HCT116 (cell line): Measurements from ENCODE around the gene HERPUD1. TPM values are rescaled to one million over a fixed set of nuclear protein-coding genes. Genes with fewer than 3 reads are reported as not detected.

ENCODE experiments used
- ATAC-seq: fragments of 200-7000 bp; cut with Tn5 transposase; 2 replicates; pipeline ENCODE4 v1.9.1; 2020; ENCODE audit warnings: mild to moderate bottlenecking, moderate library complexity
- BruUV-seq: library from RNA; stranded (reverse); fragments of 400-500 nt; replicated peaks from 2 replicates; lab custom pipeline; 2021; lab: Mats Ljungman, UMichigan
- CTCF ChIA-PET: fragments of 300-600 bp; sonication (Branson Sonifier 250); formaldehyde crosslinking; loops from one replicate; lab custom pipeline; 2021; ENCODE audit warnings: antibody characterized with exemption; lab: Charles Lee
- POLR2A ChIA-PET: fragments of 300-600, 350-600 bp; sonication (Branson Sonifier 250); formaldehyde crosslinking; loops from one replicate; lab custom pipeline; 2021; ENCODE audit warnings: antibody characterized with exemption; lab: Charles Lee
- RAD21 ChIA-PET, 2 experiments: fragments of 300-600 bp; sonication (Branson Sonifier 250); formaldehyde crosslinking; loops; one replicate each; lab custom pipeline; 2023; ENCODE audit warnings: low total read pairs in 2 of 2; ENCODE audit not compliant: uncharacterized antibody in 2 of 2, unreplicated experiment in 2 of 2, low non-redundant PET in 1 of 2; lab: Charles Lee
- DNase-seq: peaks from one replicate; pipeline ENCODE4 v3.0.0-alpha.2; 2010; ENCODE audit warnings: low read depth, low spot score
- H2AFZ ChIP-seq: fragments of 200-600 bp; shearing (Covaris generic), sonication (generic); 2 replicates; pipeline ENCODE4 v1.6.1; 2017; ENCODE audit warnings: low read depth, mixed run types, mixed read lengths, antibody characterized with exemption, low read length; ENCODE audit not compliant: poor library complexity, severe bottlenecking
- H3K27ac ChIP-seq: 2 replicates; pipeline ENCODE4 v1.5.1; 2012; ENCODE audit warnings: low read depth, low read length
- H3K27me3 ChIP-seq: fragments of 200-600 bp; sonication (generic); 2 replicates; pipeline ENCODE4 v1.6.1; 2016; ENCODE audit warnings: mixed run types, low read length, mixed read lengths; ENCODE audit not compliant: insufficient read depth
- H3K36me3 ChIP-seq, 2 experiments: fragments of 200-500 bp in 1 of 2; fragments of 200-600 bp in 1 of 2; sonication (Bioruptor generic) in 1 of 2; sonication (generic) in 1 of 2; 2 replicates each; pipeline versions ENCODE4 v1.5.1 to v1.6.1; 2014 to 2016; ENCODE audit warnings: low read length in 2 of 2, inconsistent platforms in 1 of 2, mixed read lengths in 1 of 2, mixed run types in 1 of 2; ENCODE audit not compliant: insufficient read depth in 2 of 2, control insufficient read depth in 1 of 2
- H3K4me1 ChIP-seq, 2 experiments: fragments of 200-600 bp in 1 of 2; sonication (generic) in 1 of 2; 2 replicates each; pipeline versions ENCODE4 v1.5.1 to v1.6.1; 2012 to 2017; ENCODE audit warnings: low read length in 2 of 2, inconsistent platforms in 1 of 2, mild to moderate bottlenecking in 1 of 2, mixed read lengths in 1 of 2, mixed run types in 1 of 2, moderate library complexity in 1 of 2; ENCODE audit not compliant: insufficient read depth in 2 of 2, control insufficient read depth in 1 of 2
- H3K4me2 ChIP-seq: fragments of 200-600 bp; sonication (generic); 2 replicates; pipeline ENCODE4 v1.6.1; 2017; ENCODE audit warnings: mixed run types, low read length, mixed read lengths
- H3K4me3 ChIP-seq, 2 experiments: fragments of 200-600 bp in 1 of 2; sonication (generic) in 1 of 2; replicated peaks in 1 of 2; 2 replicates each; pipeline ENCODE4 v1.5.1; 2011 to 2016; ENCODE audit warnings: low read length in 2 of 2, control low read depth in 1 of 2, low read depth in 1 of 2, mild to moderate bottlenecking in 1 of 2, mixed read lengths in 1 of 2, mixed run types in 1 of 2
- H3K79me2 ChIP-seq: fragments of 200-600 bp; sonication (generic); 2 replicates; pipeline ENCODE4 v1.6.1; 2017; ENCODE audit warnings: mild to moderate bottlenecking, mixed run types, low read length, moderate library complexity, mixed read lengths; ENCODE audit not compliant: insufficient read depth
- H3K9ac ChIP-seq: fragments of 200-600 bp; sonication (generic); 2 replicates; pipeline ENCODE4 v1.6.1; 2016; ENCODE audit warnings: low read length, mixed read lengths
- H3K9me2 ChIP-seq: fragments of 200-600 bp; sonication (generic), shearing (Covaris generic); 2 replicates; pipeline ENCODE4 v1.6.1; 2017; ENCODE audit warnings: mixed run types, mild to moderate bottlenecking, moderate library complexity; ENCODE audit not compliant: insufficient read depth
- H3K9me3 ChIP-seq, 2 experiments: fragments of 200-500 bp in 1 of 2; fragments of 200-600 bp in 1 of 2; sonication (Bioruptor generic) in 1 of 2; sonication (generic) in 1 of 2; 2 replicates each; pipeline ENCODE4 v1.6.1; 2014 to 2017; ENCODE audit warnings: low read length in 2 of 2, mixed read lengths in 2 of 2, inconsistent platforms in 1 of 2, low read depth in 1 of 2, mild to moderate bottlenecking in 1 of 2, mixed run types in 1 of 2, moderate library complexity in 1 of 2; ENCODE audit not compliant: control insufficient read depth in 1 of 2, insufficient read depth in 1 of 2
- H4K20me1 ChIP-seq: fragments of 200-600 bp; sonication (generic), shearing (Covaris generic); 2 replicates; pipeline ENCODE4 v1.6.1; 2017; ENCODE audit warnings: mixed run types, mild to moderate bottlenecking, moderate library complexity; ENCODE audit not compliant: insufficient read depth
- CBX3 ChIP-seq: IDR thresholded peaks from 2 replicates; pipeline ENCODE4 v1.6.1; 2012; ENCODE audit warnings: low read depth
- CEBPB ChIP-seq: IDR thresholded peaks from 2 replicates; pipeline ENCODE4 v1.6.1; 2012; ENCODE audit warnings: low read depth
- EGR1 ChIP-seq: IDR thresholded peaks from 2 replicates; pipeline ENCODE4 v1.6.1; 2012; ENCODE audit warnings: low read depth
- ELF1 ChIP-seq: IDR thresholded peaks from 2 replicates; pipeline ENCODE4 v1.6.1; 2012; ENCODE audit warnings: low read depth, borderline replicate concordance
- FOSL1 ChIP-seq: IDR thresholded peaks from 2 replicates; pipeline ENCODE4 v1.6.1; 2012; ENCODE audit warnings: low read depth
- JUND ChIP-seq: IDR thresholded peaks from 2 replicates; pipeline ENCODE4 v1.6.1; 2012
- POLR2A ChIP-seq: IDR thresholded peaks from 2 replicates; pipeline ENCODE4 v1.7.0; 2011; ENCODE audit warnings: borderline replicate concordance; ENCODE audit not compliant: insufficient read depth, insufficient read length; ENCODE audit errors: extremely low read depth
- POLR2AphosphoS5 ChIP-seq: IDR thresholded peaks from 2 replicates; pipeline ENCODE4 v1.6.1; 2011; ENCODE audit warnings: mild to moderate bottlenecking, low read depth, low read length, moderate library complexity
- RAD21 ChIP-seq: IDR thresholded peaks from 2 replicates; pipeline ENCODE4 v1.6.1; 2012; ENCODE audit warnings: low read depth, mild to moderate bottlenecking
- SIN3A ChIP-seq: IDR thresholded peaks from 2 replicates; pipeline ENCODE4 v1.6.1; 2012; ENCODE audit warnings: low read depth
- SP1 ChIP-seq: IDR thresholded peaks from 2 replicates; pipeline ENCODE4 v1.6.1; 2012; ENCODE audit warnings: low read depth
- SRF ChIP-seq: IDR thresholded peaks from 2 replicates; pipeline ENCODE4 v1.6.1; 2012; ENCODE audit warnings: low read depth
- TCF7L2 ChIP-seq: IDR thresholded peaks from 2 replicates; pipeline ENCODE4 v1.7.0; 2011; ENCODE audit warnings: borderline replicate concordance, inconsistent platforms; ENCODE audit not compliant: insufficient read depth, insufficient read length; ENCODE audit errors: extremely low read depth
- YY1 ChIP-seq: IDR thresholded peaks from 2 replicates; pipeline ENCODE4 v1.6.1; 2011; ENCODE audit warnings: low read length, low read depth, moderate library complexity, mild to moderate bottlenecking; ENCODE audit not compliant: insufficient replicate concordance; ENCODE audit errors: extremely low read depth
- ZFX ChIP-seq: fragments of 450-650 bp; IDR thresholded peaks from 2 replicates; pipeline ENCODE4 v1.6.1; 2017
- ZNF274 ChIP-seq: fragments of 200-500 bp; sonication (Bioruptor generic); IDR thresholded peaks from 2 replicates; pipeline ENCODE4 v1.6.1; 2014; ENCODE audit warnings: mild to moderate bottlenecking, low read depth, low read length, inconsistent platforms
- intact Hi-C: fragments of 100-400 bp; cut with micrococcal nuclease; formaldehyde crosslinking; loops from 2 replicates; pipeline ENCODE4 v1.10.0; 2022
- total RNA-seq: library from RNA; stranded (reverse); gene quantifications from one replicate; pipeline ENCODE4 v1.2.1, GENCODE V29; 2021; ENCODE audit not compliant: unreplicated experiment
- TF ChIP-seq, protein P1 (sequence below): IDR thresholded peaks from 2 replicates; pipeline ENCODE4 v1.6.1; 2012
- TF ChIP-seq, protein P2 (sequence below): IDR thresholded peaks from 2 replicates; pipeline ENCODE4 v1.6.1; 2012
- TF ChIP-seq, protein P3 (sequence below): IDR thresholded peaks from 2 replicates; pipeline ENCODE4 v1.6.1; 2011; ENCODE audit warnings: mild to moderate bottlenecking, low read length, moderate library complexity; ENCODE audit not compliant: insufficient replicate concordance; ENCODE audit errors: extremely low read depth
- TF ChIP-seq, protein P4 (sequence below), 3 experiments: fragments of 200-600 bp in 1 of 3; sonication (generic) in 1 of 3; IDR thresholded peaks in 2 of 3; conservative IDR thresholded peaks in 1 of 3; 2 replicates each; pipeline ENCODE4 v1.5.1; 2012 to 2017; ENCODE audit warnings: low read depth in 2 of 3, low read length in 2 of 3, antibody characterized with exemption in 1 of 3, borderline replicate concordance in 1 of 3, control low read depth in 1 of 3, mild to moderate bottlenecking in 1 of 3, mixed read lengths in 1 of 3, mixed run types in 1 of 3, moderate library complexity in 1 of 3; ENCODE audit not compliant: insufficient read depth in 1 of 3

Gene HERPUD1
- total RNA-seq, 1 experiment from 2014 or later: 113 TPM

DNA sequence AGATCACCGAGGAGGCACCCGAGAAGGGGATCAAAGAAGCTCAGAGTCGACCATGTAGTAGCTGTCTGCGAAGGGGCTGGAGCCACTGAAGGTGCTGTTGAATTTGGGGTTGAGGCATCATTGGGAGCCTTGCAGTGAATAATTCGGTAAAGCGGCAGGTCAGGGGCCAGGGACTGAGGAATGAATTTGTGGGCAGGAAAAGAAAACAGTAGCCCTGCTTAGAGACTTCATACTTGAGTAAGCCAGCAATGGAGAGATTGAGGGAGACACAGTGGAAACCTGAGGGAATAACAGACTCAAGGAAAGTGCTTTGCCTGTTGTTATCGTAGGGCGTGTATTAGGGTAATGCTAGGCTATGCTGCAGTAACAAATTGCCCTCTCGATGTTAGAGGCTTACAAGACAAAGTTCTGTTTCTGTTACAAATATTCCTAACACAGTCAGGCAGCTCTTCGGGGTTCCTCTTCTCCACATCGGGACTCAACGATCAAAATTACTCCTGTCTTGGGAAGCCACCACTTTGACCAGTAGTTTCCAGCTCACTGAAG, 13.4 kb upstream of the HERPUD1 start:
- intact Hi-C loops: no loop called here
- no peak overlapping the region for H3K4me3 ChIP-seq
- no peak overlapping the region for H2AFZ ChIP-seq
- RAD21 ChIA-PET: no interaction called here
- no TSS peak for BruUV-seq
- no peaks in the 10 kb centered on the region for H3K9me3 ChIP-seq
- CTCF ChIA-PET: no interaction called here
- no peak for DNase-seq
- no peak overlapping the region for H3K9ac ChIP-seq
- no peaks in the 10 kb centered on the region for H3K9me2 ChIP-seq
- POLR2A ChIA-PET: interaction anchor here (1.0 to 2.6 kb wide), 2 partner anchors 13 kb away, joined by 4 to 14 read pairs; partner anchors contain the start of gene HERPUD1
- no peak for ATAC-seq
- no peaks in the 10 kb centered on the region for H3K79me2 ChIP-seq
- no peaks in the 10 kb centered on the region for H3K36me3 ChIP-seq
- no peaks in the 10 kb centered on the region for H3K4me1 ChIP-seq
- no peak overlapping the region for H3K4me2 ChIP-seq
- TF ChIP-seq, protein P1, sequence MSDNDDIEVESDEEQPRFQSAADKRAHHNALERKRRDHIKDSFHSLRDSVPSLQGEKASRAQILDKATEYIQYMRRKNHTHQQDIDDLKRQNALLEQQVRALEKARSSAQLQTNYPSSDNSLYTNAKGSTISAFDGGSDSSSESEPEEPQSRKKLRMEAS: no peak
- no peak for TF ChIP-seq SRF
- no peak for TF ChIP-seq SP1
- no peak for TF ChIP-seq SIN3A
- TF ChIP-seq EGR1: no peak
- TF ChIP-seq, protein P2, sequence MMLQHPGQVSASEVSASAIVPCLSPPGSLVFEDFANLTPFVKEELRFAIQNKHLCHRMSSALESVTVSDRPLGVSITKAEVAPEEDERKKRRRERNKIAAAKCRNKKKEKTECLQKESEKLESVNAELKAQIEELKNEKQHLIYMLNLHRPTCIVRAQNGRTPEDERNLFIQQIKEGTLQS: no peak
- TF ChIP-seq, protein P3, sequence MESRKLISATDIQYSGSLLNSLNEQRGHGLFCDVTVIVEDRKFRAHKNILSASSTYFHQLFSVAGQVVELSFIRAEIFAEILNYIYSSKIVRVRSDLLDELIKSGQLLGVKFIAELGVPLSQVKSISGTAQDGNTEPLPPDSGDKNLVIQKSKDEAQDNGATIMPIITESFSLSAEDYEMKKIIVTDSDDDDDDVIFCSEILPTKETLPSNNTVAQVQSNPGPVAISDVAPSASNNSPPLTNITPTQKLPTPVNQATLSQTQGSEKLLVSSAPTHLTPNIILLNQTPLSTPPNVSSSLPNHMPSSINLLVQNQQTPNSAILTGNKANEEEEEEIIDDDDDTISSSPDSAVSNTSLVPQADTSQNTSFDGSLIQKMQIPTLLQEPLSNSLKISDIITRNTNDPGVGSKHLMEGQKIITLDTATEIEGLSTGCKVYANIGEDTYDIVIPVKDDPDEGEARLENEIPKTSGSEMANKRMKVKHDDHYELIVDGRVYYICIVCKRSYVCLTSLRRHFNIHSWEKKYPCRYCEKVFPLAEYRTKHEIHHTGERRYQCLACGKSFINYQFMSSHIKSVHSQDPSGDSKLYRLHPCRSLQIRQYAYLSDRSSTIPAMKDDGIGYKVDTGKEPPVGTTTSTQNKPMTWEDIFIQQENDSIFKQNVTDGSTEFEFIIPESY: no peak
- TF ChIP-seq JUND: no peak
- TF ChIP-seq ELF1: no peak
- no peak for TF ChIP-seq CEBPB
- TF ChIP-seq FOSL1: no peak
- no peak for TF ChIP-seq RAD21
- no peak for TF ChIP-seq TCF7L2
- no peak for TF ChIP-seq POLR2AphosphoS5
- no peak for TF ChIP-seq CBX3
- no peak for TF ChIP-seq ZFX
- no peak for TF ChIP-seq YY1
- TF ChIP-seq, protein P4, sequence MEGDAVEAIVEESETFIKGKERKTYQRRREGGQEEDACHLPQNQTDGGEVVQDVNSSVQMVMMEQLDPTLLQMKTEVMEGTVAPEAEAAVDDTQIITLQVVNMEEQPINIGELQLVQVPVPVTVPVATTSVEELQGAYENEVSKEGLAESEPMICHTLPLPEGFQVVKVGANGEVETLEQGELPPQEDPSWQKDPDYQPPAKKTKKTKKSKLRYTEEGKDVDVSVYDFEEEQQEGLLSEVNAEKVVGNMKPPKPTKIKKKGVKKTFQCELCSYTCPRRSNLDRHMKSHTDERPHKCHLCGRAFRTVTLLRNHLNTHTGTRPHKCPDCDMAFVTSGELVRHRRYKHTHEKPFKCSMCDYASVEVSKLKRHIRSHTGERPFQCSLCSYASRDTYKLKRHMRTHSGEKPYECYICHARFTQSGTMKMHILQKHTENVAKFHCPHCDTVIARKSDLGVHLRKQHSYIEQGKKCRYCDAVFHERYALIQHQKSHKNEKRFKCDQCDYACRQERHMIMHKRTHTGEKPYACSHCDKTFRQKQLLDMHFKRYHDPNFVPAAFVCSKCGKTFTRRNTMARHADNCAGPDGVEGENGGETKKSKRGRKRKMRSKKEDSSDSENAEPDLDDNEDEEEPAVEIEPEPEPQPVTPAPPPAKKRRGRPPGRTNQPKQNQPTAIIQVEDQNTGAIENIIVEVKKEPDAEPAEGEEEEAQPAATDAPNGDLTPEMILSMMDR (IDR thresholded peaks at IDR 0.05 in 2 of 3, conservative IDR thresholded peaks at IDR 0.05 in 1 of 3; ENCODE audit: borderline replicate concordance in 1 of 3, insufficient read depth in 1 of 3, low read depth in 2 of 3, low read length in 2 of 3): no peak
- TF ChIP-seq ZNF274: no peak
- no peak for TF ChIP-seq POLR2A
- TF ChIP-seq, all 23 proteins: peak for 0
- H4K20me1 ChIP-seq: no peaks in the 10 kb centered on the region
- 0 out of 2 replicates have a peak, but pooled peaks cover 7% of the 10 kb centered on the region for H3K27me3 ChIP-seq
- H3K27ac ChIP-seq: no peak overlapping the region
